ENCODE results near the gene CES5A.

Gene CES5A

GRCh38 chr16:55906123-55906522 lies 30.9 kb upstream of the CES5A start:
- TF ChIP-seq, protein P1, sequence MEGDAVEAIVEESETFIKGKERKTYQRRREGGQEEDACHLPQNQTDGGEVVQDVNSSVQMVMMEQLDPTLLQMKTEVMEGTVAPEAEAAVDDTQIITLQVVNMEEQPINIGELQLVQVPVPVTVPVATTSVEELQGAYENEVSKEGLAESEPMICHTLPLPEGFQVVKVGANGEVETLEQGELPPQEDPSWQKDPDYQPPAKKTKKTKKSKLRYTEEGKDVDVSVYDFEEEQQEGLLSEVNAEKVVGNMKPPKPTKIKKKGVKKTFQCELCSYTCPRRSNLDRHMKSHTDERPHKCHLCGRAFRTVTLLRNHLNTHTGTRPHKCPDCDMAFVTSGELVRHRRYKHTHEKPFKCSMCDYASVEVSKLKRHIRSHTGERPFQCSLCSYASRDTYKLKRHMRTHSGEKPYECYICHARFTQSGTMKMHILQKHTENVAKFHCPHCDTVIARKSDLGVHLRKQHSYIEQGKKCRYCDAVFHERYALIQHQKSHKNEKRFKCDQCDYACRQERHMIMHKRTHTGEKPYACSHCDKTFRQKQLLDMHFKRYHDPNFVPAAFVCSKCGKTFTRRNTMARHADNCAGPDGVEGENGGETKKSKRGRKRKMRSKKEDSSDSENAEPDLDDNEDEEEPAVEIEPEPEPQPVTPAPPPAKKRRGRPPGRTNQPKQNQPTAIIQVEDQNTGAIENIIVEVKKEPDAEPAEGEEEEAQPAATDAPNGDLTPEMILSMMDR (IDR thresholded peaks at IDR 0.05; ENCODE audit: low read depth, low read length): no peak
- H3K9me3 ChIP-seq: no peaks in the 10 kb centered on the region
- H3K4me1 ChIP-seq: no peaks in the 10 kb centered on the region
- 0 out of 2 replicates have a peak, but pooled peaks cover 4% of the 10 kb centered on the region for H3K27me3 ChIP-seq
- no peaks in the 10 kb centered on the region for H3K36me3 ChIP-seq
- DNase-seq: no peak
- no peak overlapping the region for H3K4me3 ChIP-seq (ENCODE audit: low read depth, low read length)

GRCh38 chr16:55905651-55906050 lies 30.5 kb upstream of the CES5A start:
- Histone ChIP-seq H3K27me3 (0 out of 2 replicates have a peak, but pooled peaks cover 4% of the 10 kb centered on the region), H3K4me1 (no peaks in the 10 kb centered on the region), H3K36me3 (no peaks in the 10 kb centered on the region), H3K9me3 (no peaks in the 10 kb centered on the region), H3K4me3 (ENCODE audit: low read depth, low read length) (no peak overlapping the region)
- TF ChIP-seq, protein P1 (IDR thresholded peaks at IDR 0.05; ENCODE audit: low read depth, low read length): no peak
- no peak for DNase-seq

DNA sequence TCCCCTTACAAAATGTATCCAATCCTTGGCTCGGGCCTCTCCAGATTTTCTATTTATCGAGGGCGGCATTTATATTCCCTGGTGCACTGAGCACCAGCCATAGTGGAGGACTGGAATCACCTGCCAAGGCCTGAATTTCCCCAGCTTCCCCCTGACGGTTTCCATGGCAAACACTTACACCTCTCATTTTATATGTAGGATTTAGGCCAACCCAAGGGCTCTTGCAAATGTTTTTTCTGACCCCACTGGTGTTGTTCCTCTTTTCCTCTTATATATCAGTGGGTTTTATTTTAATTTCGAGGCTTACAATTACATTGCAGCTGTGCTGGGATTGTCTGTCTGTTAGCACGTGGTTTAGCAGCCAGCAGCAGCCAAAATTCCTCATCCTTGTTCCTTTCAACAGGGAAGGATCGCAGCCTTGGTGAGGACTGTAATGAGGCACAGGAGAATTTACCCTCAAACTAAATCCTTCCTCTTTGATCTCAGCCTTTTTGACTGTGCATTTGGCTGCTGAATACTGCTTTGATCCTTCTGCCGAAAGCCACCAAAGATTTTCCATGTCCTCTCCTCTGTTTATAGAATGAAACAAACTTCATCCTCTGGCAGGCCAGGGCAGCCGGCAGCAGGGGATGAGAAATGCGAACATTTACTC lies 26.5 kb upstream of the CES5A start:
- H3K36me3 ChIP-seq: no peaks in the 10 kb centered on the region
- H3K27me3 ChIP-seq: 0 out of 2 replicates have a peak, but pooled peaks cover 4% of the 10 kb centered on the region
- TF ChIP-seq, protein P1 (IDR thresholded peaks at IDR 0.05; ENCODE audit: low read depth, low read length): no peak
- DNase-seq: no peak
- no peaks in the 10 kb centered on the region for H3K9me3 ChIP-seq
- no peaks in the 10 kb centered on the region for H3K4me1 ChIP-seq
- no peak overlapping the region for H3K4me3 ChIP-seq (ENCODE audit: low read depth, low read length)

DNA sequence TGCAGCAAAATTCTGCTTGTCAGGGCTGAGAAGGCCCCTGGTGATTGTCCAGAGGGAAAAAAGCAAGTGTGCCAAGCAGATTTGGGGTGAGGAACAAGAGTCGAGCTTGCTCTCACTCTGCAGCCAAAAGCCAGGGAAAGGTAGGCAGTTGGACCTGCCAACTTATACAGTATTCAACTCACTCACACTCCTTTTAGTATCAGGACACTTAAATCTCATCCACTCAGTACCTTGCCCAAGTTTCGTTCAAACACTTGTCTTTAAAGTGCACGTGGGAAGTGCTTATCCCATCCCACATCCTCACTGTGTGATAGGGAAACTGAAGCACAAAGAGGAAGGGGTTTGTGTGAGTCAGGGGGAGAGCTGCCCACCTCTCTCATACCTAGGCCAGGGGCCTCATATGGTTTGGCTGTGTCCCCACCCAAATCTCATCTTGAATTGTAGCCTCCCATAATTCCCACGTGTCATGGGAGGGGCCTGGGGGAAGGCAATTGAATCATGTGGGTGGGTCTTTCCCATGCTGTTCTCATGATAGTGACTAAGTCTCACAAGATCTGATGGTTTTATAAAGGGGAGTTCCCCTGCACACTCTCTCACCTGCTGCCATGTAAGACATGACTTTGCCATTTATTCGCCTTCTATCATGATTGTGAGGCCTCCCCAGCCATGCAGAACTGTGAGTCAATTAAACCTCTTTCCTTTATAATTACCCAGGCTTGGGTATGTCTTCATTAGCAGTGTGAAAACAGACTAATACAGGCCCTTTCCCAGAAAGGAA lies 25.6 kb upstream of the CES5A start:
- TF ChIP-seq, protein P1 (IDR thresholded peaks at IDR 0.05; ENCODE audit: low read depth, low read length): no peak

DNA sequence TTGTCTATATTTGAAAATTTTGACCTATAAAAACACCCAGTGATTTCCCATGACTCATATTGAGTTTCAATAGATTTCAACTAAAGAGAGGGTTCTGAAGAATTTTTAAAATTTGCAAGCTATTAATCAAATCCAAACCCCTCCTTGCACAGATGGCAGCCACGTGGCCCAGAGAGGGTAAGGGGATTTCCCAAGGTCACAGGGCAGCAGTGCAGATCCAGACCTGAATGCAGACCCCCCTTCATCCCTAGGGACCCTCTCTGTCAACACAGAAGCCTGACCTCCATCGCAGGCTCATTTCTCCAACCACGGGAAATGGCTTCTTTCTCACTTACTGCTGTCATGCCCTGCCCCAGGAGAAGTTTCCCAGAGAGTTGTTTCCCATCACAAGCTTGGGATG lies 24.7 kb upstream of the CES5A start:
- DNase-seq: no peak
- no peaks in the 10 kb centered on the region for H3K9me3 ChIP-seq
- no peaks in the 10 kb centered on the region for H3K36me3 ChIP-seq
- TF ChIP-seq, protein P1 (IDR thresholded peaks at IDR 0.05; ENCODE audit: low read depth, low read length): no peak
- no peaks in the 10 kb centered on the region for H3K27me3 ChIP-seq
- H3K4me3 ChIP-seq (ENCODE audit: low read depth, low read length): no peak overlapping the region
- H3K4me1 ChIP-seq: no peaks in the 10 kb centered on the region

More for the DNA sequence above, 25.6 kb upstream of the CES5A start:
- Histone ChIP-seq H3K9me3 (no peaks in the 10 kb centered on the region), H3K36me3 (no peaks in the 10 kb centered on the region), H3K27me3 (0 out of 2 replicates have a peak, but pooled peaks cover under 1% of the 10 kb centered on the region), H3K4me3 (ENCODE audit: low read depth, low read length) (no peak overlapping the region), H3K4me1 (no peaks in the 10 kb centered on the region)
- no peak for DNase-seq

GRCh38 chr16:55898592-55898991 lies 23.4 kb upstream of the CES5A start:
- Histone ChIP-seq H3K4me3 (ENCODE audit: low read depth, low read length) (no peak overlapping the region), H3K27me3 (no peaks in the 10 kb centered on the region), H3K4me1 (no peaks in the 10 kb centered on the region), H3K36me3 (no peaks in the 10 kb centered on the region), H3K9me3 (no peaks in the 10 kb centered on the region)
- no peak for DNase-seq
- TF ChIP-seq, protein P1 (IDR thresholded peaks at IDR 0.05; ENCODE audit: low read depth, low read length): no peak

All from BE2C (cell line).